Measurements from ENCODE around the gene CHAD.

- TF ChIP-seq CTCF (IDR thresholded peaks at IDR 0.05) (no peak), TCF12 (IDR thresholded peaks at IDR 0.05) (no peak), EP300 (IDR thresholded peaks at IDR 0.05; ENCODE audit: borderline replicate concordance in 1 of 2, low read depth in 1 of 2, low read length in 1 of 2) (no peak), POLR2AphosphoS5 (IDR thresholded peaks at IDR 0.05; ENCODE audit: low read depth, low read length) (no peak), SIN3A (IDR thresholded peaks at IDR 0.05; ENCODE audit: borderline replicate concordance, low read depth, low read length) (no peak), RAD21 (IDR thresholded peaks at IDR 0.05; ENCODE audit: low read length) (no peak), GABPA (IDR thresholded peaks at IDR 0.05; ENCODE audit: low read depth) (no peak), FOXM1 (IDR thresholded peaks at IDR 0.05; ENCODE audit: low read depth) (no peak)
These were observed 47.2 kb downstream of the CHAD start for GRCh38 chr17:50421308-50422051.
